Esophagus muscularis mucosa (tissue), 4 donors: ENCODE data around the gene SRRM2. TPM values are rescaled to one million over a fixed set of nuclear protein-coding genes. Genes with fewer than 3 reads are reported as not detected.

ENCODE experiments used
- DNase-seq: peaks from one replicate; pipeline ENCODE4 v3.0.0-alpha.2; 2017; ENCODE audit errors: extremely low spot score
- H3K27ac ChIP-seq, 4 donors: fragments of 200-600 bp; sonication (generic); replicated peaks in 1 of 4; 1 replicate in 3 of 4; 2 replicates in 1 of 4; pipeline ENCODE4 v1.5.1; 2016 to 2019; ENCODE audit warnings: mild to moderate bottlenecking in 1 of 4
- H3K27me3 ChIP-seq, 4 donors: fragments of 200-600 bp; sonication (generic); one replicate each; pipeline versions ENCODE4 v1.5.1 to v1.6.0; 2016 to 2019
- H3K36me3 ChIP-seq, 4 donors: fragments of 200-600 bp; sonication (generic); one replicate each; pipeline ENCODE4 v1.5.1; 2016 to 2019
- H3K4me1 ChIP-seq, 4 donors: fragments of 200-600 bp; sonication (generic); one replicate each; pipeline ENCODE4 v1.5.1; 2016 to 2019
- H3K4me3 ChIP-seq, 4 donors: fragments of 200-600 bp; sonication (generic); 1 replicate in 2 of 4; 2 replicates in 2 of 4; pipeline ENCODE4 v1.5.1; 2016 to 2019; ENCODE audit warnings: mild to moderate bottlenecking in 4 of 4, moderate library complexity in 1 of 4
- H3K9me3 ChIP-seq, 4 donors: fragments of 200-600 bp; sonication (generic); 1 replicate in 3 of 4; 2 replicates in 1 of 4; pipeline ENCODE4 v1.5.1; 2016 to 2019
- EP300 ChIP-seq: sonication (generic); formaldehyde crosslinking; IDR thresholded peaks from one replicate; pipeline ENCODE4 v1.6.1; 2017; ENCODE audit warnings: antibody characterized with exemption
- POLR2A ChIP-seq: fragments of 450-650 bp; IDR thresholded peaks from one replicate; pipeline ENCODE4 v1.6.1; 2017; ENCODE audit warnings: antibody characterized with exemption, moderate library complexity, mild to moderate bottlenecking, low read depth
- POLR2AphosphoS5 ChIP-seq, 2 donors: sonication (generic); formaldehyde crosslinking; IDR thresholded peaks; one replicate each; pipeline ENCODE4 v1.6.1; 2017; ENCODE audit warnings: antibody characterized with exemption in 2 of 2
- WGBS: methylation state at CpG from one replicate; pipeline ENCODE4 v1.1.5; 2018; 5-methylcytosine and 5-hydroxymethylcytosine counted together
- intact Hi-C: fragments of 100-400 bp; cut with DNase I; formaldehyde crosslinking; loops from one replicate; pipeline ENCODE4 v1.15.1; 2023
- total RNA-seq, 4 donors: library from RNA; depleted of rRNA; stranded (reverse); fragments of >200 nt; gene quantifications; one replicate each; pipeline versions ENCODE4 v1.1.0 to v1.2.1, GENCODE V29; 2016
- TF ChIP-seq, protein P1 (sequence below), 3 experiments: fragments of 200-600 bp in 2 of 3; fragments of 450-650 bp in 1 of 3; sonication (generic) in 2 of 3; IDR thresholded peaks; one replicate each; pipeline ENCODE4 v1.5.1; 2017 to 2019; ENCODE audit warnings: antibody characterized with exemption in 3 of 3, mild to moderate bottlenecking in 2 of 3, moderate library complexity in 1 of 3

SRRM2 gene
- total RNA-seq, 4 donors from 2014 or later: 126 to 325 (median 234) TPM

DNA sequence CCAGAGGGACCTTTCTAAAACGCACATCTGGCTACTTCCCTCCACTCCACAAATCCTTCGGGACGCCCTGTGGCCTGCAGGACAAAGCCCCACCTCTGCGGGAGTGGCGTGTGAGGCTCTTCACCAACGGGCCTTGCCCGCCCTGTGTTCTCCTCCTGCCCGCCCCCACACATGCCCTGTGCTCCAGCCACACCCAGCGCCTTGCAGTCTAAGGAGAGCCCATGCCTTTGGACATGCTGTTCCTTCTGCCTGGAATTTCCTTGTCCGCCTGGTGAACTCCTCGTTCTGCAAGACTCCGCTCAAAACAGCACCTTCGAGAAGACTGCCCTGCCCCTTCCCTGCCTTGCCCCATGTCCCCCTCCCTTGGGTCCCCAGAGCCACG, 17.2 kb downstream of the SRRM2 start:
- H3K4me1 ChIP-seq: peaks cover 8 to 55% (median 47%) of the 10 kb centered on the region in 4 donors
- peaks cover 71 to 99% (median 97%) of the 10 kb centered on the region in 4 donors for H3K36me3 ChIP-seq
- H3K9me3 ChIP-seq: no peaks in the 10 kb centered on the region
- DNase-seq: no peak
- H3K27me3 ChIP-seq: no peaks in the 10 kb centered on the region
- TF ChIP-seq POLR2AphosphoS5 (IDR thresholded peaks at IDR 0.05): no peak
- TF ChIP-seq EP300: no peak
- TF ChIP-seq, protein P1, sequence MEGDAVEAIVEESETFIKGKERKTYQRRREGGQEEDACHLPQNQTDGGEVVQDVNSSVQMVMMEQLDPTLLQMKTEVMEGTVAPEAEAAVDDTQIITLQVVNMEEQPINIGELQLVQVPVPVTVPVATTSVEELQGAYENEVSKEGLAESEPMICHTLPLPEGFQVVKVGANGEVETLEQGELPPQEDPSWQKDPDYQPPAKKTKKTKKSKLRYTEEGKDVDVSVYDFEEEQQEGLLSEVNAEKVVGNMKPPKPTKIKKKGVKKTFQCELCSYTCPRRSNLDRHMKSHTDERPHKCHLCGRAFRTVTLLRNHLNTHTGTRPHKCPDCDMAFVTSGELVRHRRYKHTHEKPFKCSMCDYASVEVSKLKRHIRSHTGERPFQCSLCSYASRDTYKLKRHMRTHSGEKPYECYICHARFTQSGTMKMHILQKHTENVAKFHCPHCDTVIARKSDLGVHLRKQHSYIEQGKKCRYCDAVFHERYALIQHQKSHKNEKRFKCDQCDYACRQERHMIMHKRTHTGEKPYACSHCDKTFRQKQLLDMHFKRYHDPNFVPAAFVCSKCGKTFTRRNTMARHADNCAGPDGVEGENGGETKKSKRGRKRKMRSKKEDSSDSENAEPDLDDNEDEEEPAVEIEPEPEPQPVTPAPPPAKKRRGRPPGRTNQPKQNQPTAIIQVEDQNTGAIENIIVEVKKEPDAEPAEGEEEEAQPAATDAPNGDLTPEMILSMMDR (IDR thresholded peaks at IDR 0.05): no peak
- no peak for TF ChIP-seq POLR2A
- intact Hi-C loops: loop anchor here (10.0 kb wide), 1 partner anchor 155 kb away; no protein-coding TSS in a partner anchor
- H3K27ac ChIP-seq: peak overlapping the region in 3 of 4 donors; percentile 8 to 51 (median 28)
- 72% methylated on average over 14 of the region's 14 CpGs for WGBS
- no peak overlapping the region for H3K4me3 ChIP-seq

DNA sequence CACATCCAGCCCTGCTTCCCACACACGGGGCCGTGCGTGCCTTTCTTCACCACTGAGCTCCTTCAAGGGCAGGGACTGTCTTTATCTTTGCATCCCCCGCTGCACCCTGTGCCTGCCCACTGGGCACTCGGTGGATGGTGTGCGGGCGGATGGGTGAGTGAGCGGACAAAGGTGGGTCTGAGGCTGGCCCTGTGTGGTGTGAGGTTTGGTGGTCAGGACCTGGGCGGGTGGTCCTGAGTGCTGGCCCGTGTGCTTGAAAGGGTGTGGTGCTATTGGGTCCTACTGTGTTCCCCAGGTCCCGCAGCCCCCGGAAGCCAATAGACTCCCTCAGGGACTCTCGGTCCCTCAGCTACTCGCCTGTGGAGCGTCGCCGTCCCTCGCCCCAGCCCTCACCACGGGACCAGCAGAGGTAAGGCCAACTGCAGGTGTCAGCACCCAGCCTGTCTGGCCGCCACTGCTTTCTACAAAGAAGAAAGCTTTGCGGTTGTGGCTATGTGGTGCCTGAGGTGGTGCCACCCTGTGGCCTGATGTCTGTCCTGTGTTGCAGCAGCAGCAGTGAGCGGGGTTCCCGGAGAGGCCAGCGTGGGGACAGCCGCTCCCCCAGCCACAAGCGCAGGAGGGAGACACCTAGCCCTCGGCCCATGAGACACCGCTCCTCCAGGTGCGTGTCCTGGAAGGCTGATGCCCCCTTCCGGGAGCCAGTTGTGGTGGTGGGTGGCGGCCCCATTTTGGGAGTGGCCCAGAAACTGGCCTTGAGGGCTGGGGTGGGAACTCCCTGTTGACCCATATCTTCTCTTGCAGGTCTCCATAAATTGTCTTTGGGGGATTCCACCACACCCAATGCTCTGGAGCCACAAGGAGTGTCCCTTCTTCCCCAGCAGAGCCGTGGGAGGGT, 17.9 kb downstream of the SRRM2 start:
- Histone ChIP-seq H3K27me3 (no peaks in the 10 kb centered on the region), H3K36me3 (peaks cover 68 to 99% (median 97%) of the 10 kb centered on the region in 4 donors), H3K9me3 (no peaks in the 10 kb centered on the region), H3K27ac (peak overlapping the region in 3 of 4 donors; percentile 26 to 51 (median 28)), H3K4me3 (no peak overlapping the region), H3K4me1 (peaks cover 12 to 62% (median 53%) of the 10 kb centered on the region in 4 donors)
- TF ChIP-seq POLR2A: no peak
- TF ChIP-seq EP300: no peak
- TF ChIP-seq, protein P1 (IDR thresholded peaks at IDR 0.05): no peak
- no peak for TF ChIP-seq POLR2AphosphoS5 (IDR thresholded peaks at IDR 0.05)
- DNase-seq: no peak
- 89% methylated on average over 27 of the region's 32 CpGs for WGBS
- intact Hi-C loops: loop anchor here (10.0 kb wide), 1 partner anchor 154 kb away; no protein-coding TSS in a partner anchor

DNA sequence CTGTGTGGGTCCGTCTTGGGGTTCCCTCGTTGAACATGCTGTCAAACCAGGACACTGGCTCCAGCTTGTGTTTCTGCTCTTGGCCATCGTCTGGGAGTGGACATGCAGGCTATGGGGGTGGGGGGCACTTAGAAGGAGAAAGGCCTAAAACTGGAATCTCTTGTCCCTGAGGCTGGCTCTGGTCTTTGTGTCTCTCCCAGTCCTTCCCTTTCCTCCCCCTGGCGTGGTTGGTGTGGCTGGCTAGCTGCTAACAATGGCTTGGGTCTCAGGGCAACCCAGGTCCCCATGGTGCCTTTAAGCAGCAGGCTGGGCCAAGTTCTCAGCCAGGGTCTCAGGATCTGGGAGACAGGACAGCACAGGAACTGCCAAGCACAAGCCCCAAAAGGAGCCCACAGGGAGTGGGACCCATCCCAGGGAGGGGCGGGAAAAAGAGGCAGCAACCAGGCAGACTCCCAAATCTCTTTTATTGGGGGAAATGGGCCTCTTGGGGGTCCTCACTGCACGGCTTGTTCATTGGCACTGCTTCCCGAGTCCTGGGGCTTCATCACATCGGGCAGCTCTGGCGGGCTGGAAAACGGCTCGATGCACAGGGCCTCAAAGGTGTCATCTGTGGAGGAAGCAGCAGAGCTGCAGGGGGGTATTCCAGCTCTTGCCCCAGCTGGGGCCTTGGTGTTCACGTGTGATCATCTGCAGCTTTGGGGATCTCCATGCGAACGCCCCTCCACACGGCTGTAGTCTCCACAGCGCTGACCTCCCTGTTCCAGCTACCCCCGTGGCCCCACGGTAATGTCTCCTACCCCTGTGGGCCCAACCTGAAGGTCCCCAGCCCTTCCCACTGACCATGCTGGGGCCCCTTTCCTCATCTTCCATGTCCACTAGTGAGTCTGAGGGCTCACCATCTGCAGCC, 19.3 kb downstream of the SRRM2 start:
- intact Hi-C loops: loop anchor here (2.0 to 10.0 kb wide), 2 partner anchors 19 to 153 kb away; partner anchors contain the start of gene SRRM2
- Histone ChIP-seq H3K9me3 (no peaks in the 10 kb centered on the region), H3K27ac (peak overlapping the region in 1 of 4 donors; percentile 51), H3K36me3 (peaks cover 54 to 86% (median 83%) of the 10 kb centered on the region in 4 donors), H3K4me1 (peaks cover 25 to 74% (median 65%) of the 10 kb centered on the region in 4 donors), H3K27me3 (no peaks in the 10 kb centered on the region), H3K4me3 (no peak overlapping the region)
- 70% methylated on average over 18 of the region's 18 CpGs for WGBS
- TF ChIP-seq, protein P1 (IDR thresholded peaks at IDR 0.05): no peak
- no peak for TF ChIP-seq EP300
- TF ChIP-seq POLR2AphosphoS5 (IDR thresholded peaks at IDR 0.05): no peak
- no peak for TF ChIP-seq POLR2A
- no peak for DNase-seq

DNA sequence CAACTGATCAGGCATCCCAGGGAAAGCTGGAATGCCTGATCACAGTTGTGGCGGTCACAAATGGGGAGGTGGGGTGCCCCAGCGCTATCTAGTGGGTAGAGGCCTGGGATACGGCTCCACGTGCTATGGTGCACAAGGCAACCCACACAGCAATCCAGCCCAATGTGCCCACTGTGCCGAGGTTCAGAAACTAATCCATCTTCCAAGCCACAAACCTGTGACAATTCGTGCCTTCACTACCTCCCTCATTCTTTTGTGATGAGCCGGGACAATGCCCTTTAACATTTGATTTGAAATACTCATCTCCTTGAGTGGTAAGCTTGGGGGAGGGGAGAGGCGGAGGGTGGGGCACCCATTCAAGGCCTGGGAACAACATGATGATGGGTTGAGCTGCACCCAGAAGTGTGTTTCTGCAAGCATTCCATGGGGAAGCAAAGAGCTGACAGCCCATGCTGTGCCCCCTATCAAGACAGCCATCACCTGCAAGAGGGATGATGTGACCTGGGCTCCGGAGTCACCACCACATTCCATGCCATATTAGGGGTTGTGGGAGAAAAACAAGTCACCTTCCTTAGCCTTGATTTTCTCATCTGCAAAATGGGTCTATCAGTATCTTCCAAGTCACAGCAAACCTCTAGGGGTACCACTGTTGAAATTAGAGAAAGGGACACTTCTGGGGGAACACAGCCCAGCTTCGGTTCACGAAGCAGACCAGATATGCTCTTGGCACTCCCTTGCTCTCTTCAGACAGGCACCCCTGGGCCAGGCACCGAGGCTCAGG, 20.9 kb downstream of the SRRM2 start:
- intact Hi-C loops: loop anchor here (2.0 to 10.0 kb wide), 2 partner anchors 21 to 151 kb away; partner anchors contain the start of gene SRRM2
- H3K27me3 ChIP-seq: no peaks in the 10 kb centered on the region
- peaks cover 39 to 69% (median 66%) of the 10 kb centered on the region in 4 donors for H3K36me3 ChIP-seq
- no peak overlapping the region for H3K4me3 ChIP-seq
- no peak for DNase-seq
- TF ChIP-seq EP300 (no peak), POLR2AphosphoS5 (IDR thresholded peaks at IDR 0.05) (no peak), POLR2A (no peak)
- TF ChIP-seq, protein P1 (IDR thresholded peaks at IDR 0.05): no peak
- no peaks in the 10 kb centered on the region for H3K9me3 ChIP-seq
- H3K27ac ChIP-seq: peak overlapping the region in 1 of 4 donors; percentile 54
- H3K4me1 ChIP-seq: peaks cover 27 to 64% (median 60%) of the 10 kb centered on the region in 4 donors
- 83% methylated on average over 9 of the region's 12 CpGs for WGBS
